Keratinocyte (primary cell): Measurements from ENCODE around the gene MEIS3.
A peak's percentile ranks its signal among the peaks of the same experiment; 100 is the strongest.

ENCODE experiments used
- EZH2 ChIP-seq: IDR thresholded peaks from one replicate; pipeline ENCODE4 v1.6.1; 2012; ENCODE audit warnings: inconsistent platforms, mild to moderate bottlenecking, low read length, moderate library complexity
- TF ChIP-seq, protein P1 (sequence below), 3 experiments: IDR thresholded peaks in 1 of 3; conservative IDR thresholded peaks in 1 of 3; optimal IDR thresholded peaks in 1 of 3; 2 replicates in 2 of 3; 3 replicates in 1 of 3; pipeline versions ENCODE3 to v1.5.1; 2011; ENCODE audit warnings: low read length in 3 of 3, mild to moderate bottlenecking in 3 of 3, moderate library complexity in 2 of 3, control low read depth in 1 of 3, inconsistent platforms in 1 of 3; ENCODE audit not compliant: insufficient read depth in 2 of 3; ENCODE audit errors: extremely low read depth in 1 of 3

DNA sequence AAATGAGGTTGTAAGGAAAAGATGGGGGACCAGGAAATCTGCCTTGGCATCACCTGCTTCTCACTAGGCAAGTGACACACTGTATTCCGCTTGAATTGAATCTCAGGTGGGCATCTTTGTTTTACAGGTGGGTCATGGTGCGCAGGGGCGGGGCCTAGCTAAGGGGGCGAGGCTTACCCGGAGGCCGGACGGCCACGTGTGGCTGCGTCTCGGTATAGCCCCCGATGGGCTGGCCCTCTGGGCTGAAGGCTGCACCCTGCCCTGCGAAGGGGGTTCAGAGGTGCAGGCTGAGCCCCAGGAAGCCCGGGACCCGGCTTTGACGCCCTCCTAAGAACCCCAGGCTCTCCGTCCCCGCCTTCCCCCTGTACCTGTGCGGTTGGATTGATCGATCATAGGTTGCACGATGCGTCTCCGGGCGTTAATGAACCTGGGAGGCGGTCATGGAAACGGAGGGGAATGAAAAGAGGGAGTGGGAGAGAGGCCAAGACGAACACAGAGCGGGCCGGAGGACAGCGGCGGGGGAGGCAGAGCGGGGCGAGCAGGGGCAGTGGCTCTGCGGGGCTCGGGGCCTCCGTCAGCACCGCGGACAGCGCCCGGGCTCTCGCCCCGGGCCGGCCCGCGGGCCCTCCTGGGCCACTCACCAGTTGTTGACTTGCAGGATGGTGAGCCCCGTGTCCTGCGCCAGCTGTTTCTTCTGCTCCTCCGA, 12.5 kb downstream of the MEIS3 start:
- TF ChIP-seq, protein P1, sequence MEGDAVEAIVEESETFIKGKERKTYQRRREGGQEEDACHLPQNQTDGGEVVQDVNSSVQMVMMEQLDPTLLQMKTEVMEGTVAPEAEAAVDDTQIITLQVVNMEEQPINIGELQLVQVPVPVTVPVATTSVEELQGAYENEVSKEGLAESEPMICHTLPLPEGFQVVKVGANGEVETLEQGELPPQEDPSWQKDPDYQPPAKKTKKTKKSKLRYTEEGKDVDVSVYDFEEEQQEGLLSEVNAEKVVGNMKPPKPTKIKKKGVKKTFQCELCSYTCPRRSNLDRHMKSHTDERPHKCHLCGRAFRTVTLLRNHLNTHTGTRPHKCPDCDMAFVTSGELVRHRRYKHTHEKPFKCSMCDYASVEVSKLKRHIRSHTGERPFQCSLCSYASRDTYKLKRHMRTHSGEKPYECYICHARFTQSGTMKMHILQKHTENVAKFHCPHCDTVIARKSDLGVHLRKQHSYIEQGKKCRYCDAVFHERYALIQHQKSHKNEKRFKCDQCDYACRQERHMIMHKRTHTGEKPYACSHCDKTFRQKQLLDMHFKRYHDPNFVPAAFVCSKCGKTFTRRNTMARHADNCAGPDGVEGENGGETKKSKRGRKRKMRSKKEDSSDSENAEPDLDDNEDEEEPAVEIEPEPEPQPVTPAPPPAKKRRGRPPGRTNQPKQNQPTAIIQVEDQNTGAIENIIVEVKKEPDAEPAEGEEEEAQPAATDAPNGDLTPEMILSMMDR (optimal IDR thresholded peaks at IDR 0.05 in 1 of 3, IDR thresholded peaks at IDR 0.05 in 1 of 3, conservative IDR thresholded peaks at IDR 0.05 in 1 of 3; ENCODE audit: extremely low read depth in 1 of 3, insufficient read depth in 2 of 3, low read length in 3 of 3), result no peak
- TF ChIP-seq EZH2, result peak; percentile 14
